ENCODE data around the gene CCNH. TPM values are rescaled to one million over a fixed set of nuclear protein-coding genes. Genes with fewer than 3 reads are reported as not detected.

The CCNH gene
- total RNA-seq, 1 donor from 2014 or later, result 33.9 TPM

GRCh38 chr5:87388129-87388528 lies 24.6 kb downstream of the CCNH start:
- no peak overlapping the region for H3K4me3 Mint-ChIP-seq (ENCODE audit: unreplicated experiment)
- H3K36me3 Mint-ChIP-seq (ENCODE audit: low read depth, unreplicated experiment), result peaks cover 24% of the 10 kb centered on the region
- H3K9me3 Mint-ChIP-seq (ENCODE audit: unreplicated experiment), result no peaks in the 10 kb centered on the region
- DNase-seq (ENCODE audit: low spot score), result no peak
- H3K27me3 Mint-ChIP-seq (ENCODE audit: unreplicated experiment), result no peaks in the 10 kb centered on the region
- H3K27ac Mint-ChIP-seq (ENCODE audit: unreplicated experiment), result no peak overlapping the region
- no peak for TF ChIP-seq CTCF (IDR thresholded peaks at IDR 0.05; ENCODE audit: unreplicated experiment)
- H3K4me1 Mint-ChIP-seq (ENCODE audit: unreplicated experiment), result no peaks in the 10 kb centered on the region

GRCh38 chr5:87385802-87386201 lies 26.9 kb downstream of the CCNH start:
- no peaks in the 10 kb centered on the region for H3K9me3 Mint-ChIP-seq (ENCODE audit: unreplicated experiment)
- no peak overlapping the region for H3K27ac Mint-ChIP-seq (ENCODE audit: unreplicated experiment)
- H3K4me3 Mint-ChIP-seq (ENCODE audit: unreplicated experiment), result no peak overlapping the region
- no peaks in the 10 kb centered on the region for H3K4me1 Mint-ChIP-seq (ENCODE audit: unreplicated experiment)
- peaks cover 10% of the 10 kb centered on the region for H3K36me3 Mint-ChIP-seq (ENCODE audit: low read depth, unreplicated experiment)
- DNase-seq (ENCODE audit: low spot score), result no peak
- no peaks in the 10 kb centered on the region for H3K27me3 Mint-ChIP-seq (ENCODE audit: unreplicated experiment)
- no peak for TF ChIP-seq CTCF (IDR thresholded peaks at IDR 0.05; ENCODE audit: unreplicated experiment)

- Mint-ChIP-seq H3K4me3 (ENCODE audit: unreplicated experiment) (no peak overlapping the region), H3K9me3 (ENCODE audit: unreplicated experiment) (no peaks in the 10 kb centered on the region), H3K27me3 (ENCODE audit: unreplicated experiment) (no peaks in the 10 kb centered on the region), H3K27ac (ENCODE audit: unreplicated experiment) (no peak overlapping the region), H3K4me1 (ENCODE audit: unreplicated experiment) (no peaks in the 10 kb centered on the region), H3K36me3 (ENCODE audit: low read depth, unreplicated experiment) (peaks cover 3% of the 10 kb centered on the region)
- no peak for TF ChIP-seq CTCF (IDR thresholded peaks at IDR 0.05; ENCODE audit: unreplicated experiment)
- DNase-seq (ENCODE audit: low spot score), result no peak
These were observed 29.5 kb downstream of the CCNH start for GRCh38 chr5:87383216-87383615.

- no peak overlapping the region for H3K4me3 Mint-ChIP-seq (ENCODE audit: unreplicated experiment)
- no peak for DNase-seq (ENCODE audit: low spot score)
- H3K27ac Mint-ChIP-seq (ENCODE audit: unreplicated experiment), result no peak overlapping the region
- TF ChIP-seq CTCF (IDR thresholded peaks at IDR 0.05; ENCODE audit: unreplicated experiment), result no peak
- H3K27me3 Mint-ChIP-seq (ENCODE audit: unreplicated experiment), result no peaks in the 10 kb centered on the region
- peaks cover 3% of the 10 kb centered on the region for H3K36me3 Mint-ChIP-seq (ENCODE audit: low read depth, unreplicated experiment)
- H3K9me3 Mint-ChIP-seq (ENCODE audit: unreplicated experiment), result no peaks in the 10 kb centered on the region
- H3K4me1 Mint-ChIP-seq (ENCODE audit: unreplicated experiment), result no peaks in the 10 kb centered on the region
These were observed 30.5 kb downstream of the CCNH start for GRCh38 chr5:87382224-87382623.

- no peaks in the 10 kb centered on the region for H3K4me1 Mint-ChIP-seq (ENCODE audit: unreplicated experiment)
- no peaks in the 10 kb centered on the region for H3K9me3 Mint-ChIP-seq (ENCODE audit: unreplicated experiment)
- no peak for TF ChIP-seq CTCF (IDR thresholded peaks at IDR 0.05; ENCODE audit: unreplicated experiment)
- H3K27ac Mint-ChIP-seq (ENCODE audit: unreplicated experiment), result no peak overlapping the region
- no peak overlapping the region for H3K4me3 Mint-ChIP-seq (ENCODE audit: unreplicated experiment)
- DNase-seq (ENCODE audit: low spot score), result no peak
- H3K27me3 Mint-ChIP-seq (ENCODE audit: unreplicated experiment), result no peaks in the 10 kb centered on the region
- peaks cover 6% of the 10 kb centered on the region for H3K36me3 Mint-ChIP-seq (ENCODE audit: low read depth, unreplicated experiment)
These were observed 40.0 kb downstream of the CCNH start for GRCh38 chr5:87372705-87373104.
